GM21825 (cell line): ENCODE measurements around the gene RBM4B.
"Not testable (repeated sequence)": the region's sequence is repeated elsewhere in the genome, so short reads cannot be mapped to it uniquely, and the experiment has no call there.

Experiments used
- ATAC-seq: cut with Tn5 transposase; IDR thresholded peaks from one replicate; pipeline ENCODE4 v1.9.1; 2021; ENCODE audit warnings: mild to moderate bottlenecking, moderate library complexity; ENCODE audit not compliant: unreplicated experiment

The RBM4B gene, protein sequence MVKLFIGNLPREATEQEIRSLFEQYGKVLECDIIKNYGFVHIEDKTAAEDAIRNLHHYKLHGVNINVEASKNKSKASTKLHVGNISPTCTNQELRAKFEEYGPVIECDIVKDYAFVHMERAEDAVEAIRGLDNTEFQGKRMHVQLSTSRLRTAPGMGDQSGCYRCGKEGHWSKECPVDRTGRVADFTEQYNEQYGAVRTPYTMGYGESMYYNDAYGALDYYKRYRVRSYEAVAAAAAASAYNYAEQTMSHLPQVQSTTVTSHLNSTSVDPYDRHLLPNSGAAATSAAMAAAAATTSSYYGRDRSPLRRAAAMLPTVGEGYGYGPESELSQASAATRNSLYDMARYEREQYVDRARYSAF

DNA sequence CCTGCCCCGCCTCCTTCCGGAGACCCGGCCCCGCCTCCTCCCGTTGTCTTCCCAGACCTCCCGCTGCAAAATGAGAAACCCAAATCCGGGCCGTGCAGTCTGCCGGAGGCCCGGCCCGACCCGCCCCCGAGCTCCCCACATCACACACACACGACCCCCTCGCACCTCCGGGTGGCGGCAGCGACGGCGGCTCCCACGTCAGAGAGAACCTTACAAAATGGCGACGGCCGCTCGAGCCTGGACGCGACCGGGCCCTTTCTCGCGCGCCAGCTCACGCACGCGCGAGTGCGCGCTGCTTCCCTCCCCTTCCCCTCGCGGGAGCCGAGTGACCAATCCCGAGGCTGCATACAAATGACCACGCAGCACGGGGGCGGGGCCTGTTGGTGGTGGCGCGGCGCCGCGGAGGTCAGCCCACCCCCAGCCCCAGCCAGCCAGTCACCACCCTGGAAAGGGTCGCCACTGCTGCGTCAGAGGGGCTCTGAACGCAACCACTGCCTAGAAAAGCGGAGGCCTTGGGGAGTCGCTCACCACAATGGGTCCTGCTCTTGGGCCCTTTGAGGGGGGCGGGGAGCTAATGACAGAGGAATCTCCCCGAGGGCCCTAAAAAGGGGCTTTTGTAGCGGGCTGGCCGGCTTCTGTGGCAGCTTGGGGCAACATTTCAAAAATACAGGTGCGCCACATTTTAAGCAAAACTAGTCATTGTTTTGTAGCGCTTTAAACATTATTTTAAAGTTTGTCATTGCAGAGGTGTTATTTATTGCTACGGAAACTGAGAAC lies at the start of gene RBM4B:
Gene RBM4B (minus strand): TSS at position 289 of the 777 bp plus-strand sequence. CDS start 808 bp downstream, outside the sequence.
- ATAC-seq = peak; percentile 83

DNA sequence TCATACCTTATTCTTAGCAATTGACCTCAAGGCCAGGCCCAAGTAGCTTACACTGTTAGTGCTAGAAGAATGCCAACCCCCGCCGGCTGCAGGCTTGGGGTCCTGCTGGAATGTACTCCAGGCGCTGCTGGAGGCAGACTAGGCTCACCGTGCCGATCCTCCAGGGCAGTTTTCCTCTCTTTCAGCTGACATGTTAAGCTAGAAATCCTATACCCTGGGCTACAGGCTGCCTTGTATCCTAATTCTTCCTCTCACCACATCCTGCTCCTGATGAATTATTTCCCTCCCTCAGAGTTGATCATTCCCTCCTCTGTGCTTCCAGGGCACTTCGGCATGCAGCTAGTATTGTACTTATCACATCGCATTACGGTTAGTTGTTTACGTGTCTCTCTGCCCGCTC lies 48.0 kb upstream of the RBM4B start:
- ATAC-seq = no peak

DNA sequence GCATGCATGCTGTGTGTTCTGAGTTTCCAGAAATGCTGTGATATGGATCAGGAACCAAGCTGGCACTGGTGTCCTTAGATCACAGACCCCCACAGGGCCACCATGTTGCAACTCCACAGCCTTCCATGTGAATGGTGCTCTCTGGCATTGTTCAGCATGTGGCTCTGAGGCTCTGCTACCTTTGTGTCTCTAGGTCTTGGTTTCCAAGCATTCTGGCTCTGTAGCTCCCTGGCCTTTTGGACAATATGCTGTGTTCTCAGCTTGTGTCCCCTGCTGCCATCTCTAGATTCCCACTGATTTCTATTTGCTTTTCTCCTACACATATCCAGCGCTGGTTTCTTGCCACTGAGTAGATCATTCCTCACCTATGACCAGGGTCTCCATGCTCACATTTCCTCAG lies 47.4 kb upstream of the RBM4B start:
- ATAC-seq = no peak

DNA sequence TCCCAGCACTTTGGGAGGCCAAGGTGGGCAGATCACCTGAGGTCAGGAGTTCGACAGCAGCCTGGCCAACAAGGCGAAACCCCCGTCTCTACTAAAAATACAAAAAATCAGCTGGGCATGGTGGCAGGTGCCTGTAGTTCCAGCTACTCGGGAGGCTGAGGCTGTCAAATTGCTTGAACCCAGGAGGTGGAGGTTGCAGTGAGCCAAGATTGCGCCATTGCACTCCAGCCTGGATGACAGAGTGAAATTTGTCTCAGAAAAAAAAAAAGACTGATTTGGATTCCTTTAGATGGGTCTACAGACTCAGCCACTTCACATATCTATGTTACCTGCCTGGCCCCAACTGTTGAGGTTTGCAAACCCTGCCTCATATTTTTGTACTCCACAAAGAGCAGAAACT lies 46.5 kb upstream of the RBM4B start:
- not testable (repeated sequence) for ATAC-seq

DNA sequence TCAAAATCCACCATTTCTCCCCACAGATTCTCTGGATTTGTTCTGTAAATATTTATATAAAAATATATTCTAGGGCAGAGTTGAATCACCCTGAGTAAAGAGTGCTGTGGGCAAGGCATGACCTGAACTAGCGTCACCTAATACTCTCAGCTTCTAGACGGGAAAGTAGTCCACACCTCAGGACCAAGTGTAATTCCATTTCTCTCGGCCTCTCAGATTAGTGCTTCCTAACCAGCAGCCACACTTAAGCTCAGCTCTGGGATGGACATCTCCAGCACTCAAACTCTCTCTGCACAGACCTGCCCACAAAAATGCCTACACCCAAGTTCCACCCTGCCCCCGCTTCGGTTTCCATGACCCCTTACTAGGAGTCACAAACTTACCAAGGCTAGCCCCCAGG lies 46.0 kb upstream of the RBM4B start:
- no peak for ATAC-seq

DNA sequence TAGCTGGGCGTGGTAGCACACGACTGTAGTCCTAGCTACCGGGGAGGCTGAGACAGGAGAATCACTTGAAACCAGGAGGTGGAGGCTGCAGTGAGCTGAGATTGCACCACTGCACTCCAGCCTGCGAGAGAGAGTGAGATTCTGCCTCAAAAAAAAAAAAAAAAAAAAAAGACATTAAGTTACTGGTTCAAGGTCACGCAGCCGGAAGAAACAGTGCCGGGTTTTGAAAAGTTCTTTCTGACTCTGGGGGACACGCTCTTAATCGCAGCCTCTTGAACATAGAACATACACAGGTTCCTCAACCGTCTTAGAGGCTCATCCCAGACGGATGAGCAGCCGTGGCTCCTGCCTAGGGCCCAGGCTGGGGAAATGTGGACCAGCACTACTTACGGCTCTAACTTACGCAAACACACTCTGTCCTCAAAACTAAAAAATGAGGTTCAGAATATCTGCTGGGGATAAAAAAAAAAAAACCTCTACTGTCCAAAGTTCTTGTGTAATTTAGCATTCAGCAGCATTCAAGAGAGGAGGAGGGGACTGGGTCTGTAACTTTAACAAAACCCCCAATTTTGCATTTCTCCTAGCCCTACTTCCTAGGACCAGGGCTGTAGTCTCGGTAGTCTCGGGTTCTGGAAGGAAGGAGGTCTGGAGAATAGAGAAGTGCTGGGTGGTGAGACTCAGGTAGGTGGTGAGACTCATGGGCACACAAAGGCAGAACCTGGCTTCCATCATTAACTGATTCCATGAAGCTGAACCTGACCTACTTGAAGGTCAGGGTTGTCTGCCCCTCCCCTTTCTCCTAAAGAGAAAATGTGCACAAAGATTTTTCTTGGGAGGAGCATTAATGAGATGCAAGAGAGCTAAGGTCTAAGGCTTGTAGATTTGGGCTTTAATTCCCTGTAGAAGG lies 45.3 kb upstream of the RBM4B start:
- no peak for ATAC-seq

DNA sequence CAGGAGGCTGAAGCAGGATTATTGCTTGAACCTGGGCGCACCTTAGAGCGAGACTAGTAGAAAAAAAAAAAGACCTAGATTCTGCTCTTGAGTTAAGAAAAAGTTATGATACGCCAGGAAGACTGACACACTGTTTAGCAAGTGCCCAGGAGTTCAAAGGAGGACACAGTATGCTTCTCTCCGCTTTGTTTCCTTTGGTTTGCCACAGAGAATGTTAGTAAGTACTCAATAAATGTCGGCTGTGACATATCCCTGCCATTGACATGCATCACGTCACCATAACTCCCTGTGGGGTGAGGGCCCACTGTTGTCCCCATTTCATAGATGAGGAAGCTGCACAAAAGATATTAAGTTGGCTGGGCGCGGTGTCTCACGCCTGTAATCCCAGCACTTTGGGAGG lies 44.3 kb upstream of the RBM4B start:
- ATAC-seq = no peak

DNA sequence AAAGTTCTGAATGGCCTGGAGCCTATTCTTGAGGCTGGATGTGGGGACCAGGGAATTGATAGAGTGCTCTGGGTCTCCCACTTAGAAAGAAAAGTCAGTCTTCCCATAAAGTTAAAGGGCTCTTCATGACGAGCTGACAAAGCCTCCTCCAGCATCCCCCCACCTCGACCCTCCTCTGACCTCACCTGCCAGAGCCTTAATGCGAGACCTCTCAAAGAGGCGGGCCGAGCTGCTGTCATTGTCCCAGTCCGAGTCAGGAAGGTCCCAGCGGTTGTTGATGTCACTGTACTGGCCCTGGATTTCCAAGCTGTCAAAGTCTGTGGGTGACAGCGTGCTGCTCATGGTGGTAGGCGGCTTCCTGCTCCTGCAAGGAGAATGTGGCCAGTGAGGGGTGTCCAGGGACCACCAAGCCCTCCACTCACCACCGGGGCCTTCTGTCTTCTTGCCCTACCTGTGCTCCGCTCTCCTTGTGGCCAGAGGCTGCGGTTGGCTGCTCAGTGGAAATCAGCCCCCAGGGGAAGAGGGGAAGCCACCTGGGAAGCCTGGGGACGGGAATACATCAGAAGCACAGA lies 43.3 kb upstream of the RBM4B start:
- ATAC-seq = no peak

DNA sequence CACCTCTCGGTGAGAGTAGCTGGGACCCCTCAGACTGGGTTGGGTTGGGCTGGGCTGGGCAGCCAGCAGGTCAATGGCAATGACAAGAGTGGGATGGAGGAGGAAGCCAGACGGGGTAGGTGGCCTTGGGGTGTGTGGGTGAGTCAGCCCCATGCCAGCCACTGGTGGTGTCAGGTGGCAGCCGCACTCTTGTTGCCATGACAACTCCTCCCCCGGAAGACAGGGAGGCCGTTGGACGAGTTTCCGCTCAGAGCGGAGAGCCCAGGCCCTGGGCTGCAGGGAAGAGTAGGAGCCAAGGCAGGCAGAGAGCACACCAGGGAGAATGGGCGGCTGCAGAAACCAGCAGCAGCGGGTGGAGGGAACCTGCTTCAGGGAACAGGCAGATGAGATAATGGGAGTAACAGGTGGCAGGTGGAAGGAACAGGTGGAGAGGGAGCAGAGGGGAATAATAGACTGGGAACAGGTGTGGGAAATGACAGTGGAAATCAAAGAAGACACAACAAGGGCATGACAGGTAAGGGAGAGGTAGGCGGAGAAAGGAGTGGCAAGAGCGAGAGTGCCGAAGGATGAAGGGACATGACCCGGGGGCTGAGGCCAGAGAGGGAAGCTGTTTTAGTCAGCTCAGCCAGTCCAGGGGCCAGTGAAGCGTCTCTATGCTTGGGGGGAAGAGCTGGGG lies 42.7 kb upstream of the RBM4B start:
- ATAC-seq = no peak

DNA sequence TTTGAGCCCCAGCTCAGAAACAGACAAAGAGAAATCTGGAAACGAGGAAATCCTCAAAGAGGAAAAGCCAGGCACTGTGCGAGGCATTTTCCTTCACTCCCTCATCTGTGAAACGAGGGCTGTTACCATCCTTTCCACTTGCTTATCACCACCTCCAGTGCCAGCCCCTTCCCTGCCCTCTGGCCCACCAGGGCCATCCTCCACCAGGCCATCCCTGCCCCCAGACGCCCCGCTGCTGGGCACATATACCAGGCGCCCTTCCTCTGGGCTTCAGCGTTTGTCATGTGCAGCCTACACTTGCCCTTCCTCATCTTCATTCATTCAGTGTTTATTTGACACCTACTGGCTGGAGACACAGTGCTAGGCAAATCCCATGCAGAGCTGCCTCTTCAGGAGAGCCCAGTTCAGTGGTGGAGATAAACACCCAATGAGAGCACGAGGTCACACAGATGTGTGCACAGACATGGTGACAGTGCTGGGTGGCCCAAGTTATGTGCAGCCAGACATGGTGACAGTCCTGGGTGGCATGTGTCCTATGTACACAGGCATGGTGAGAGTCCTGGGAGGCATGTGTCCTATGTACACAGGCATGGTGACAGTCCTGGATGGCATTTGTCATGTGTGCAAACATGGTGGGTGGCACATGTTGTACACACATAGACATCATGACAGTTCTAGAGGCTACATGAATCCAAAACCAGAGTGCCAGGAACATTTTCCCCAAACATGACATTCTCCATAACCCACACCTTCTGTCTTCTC lies 41.6 kb upstream of the RBM4B start:
- no peak for ATAC-seq

DNA sequence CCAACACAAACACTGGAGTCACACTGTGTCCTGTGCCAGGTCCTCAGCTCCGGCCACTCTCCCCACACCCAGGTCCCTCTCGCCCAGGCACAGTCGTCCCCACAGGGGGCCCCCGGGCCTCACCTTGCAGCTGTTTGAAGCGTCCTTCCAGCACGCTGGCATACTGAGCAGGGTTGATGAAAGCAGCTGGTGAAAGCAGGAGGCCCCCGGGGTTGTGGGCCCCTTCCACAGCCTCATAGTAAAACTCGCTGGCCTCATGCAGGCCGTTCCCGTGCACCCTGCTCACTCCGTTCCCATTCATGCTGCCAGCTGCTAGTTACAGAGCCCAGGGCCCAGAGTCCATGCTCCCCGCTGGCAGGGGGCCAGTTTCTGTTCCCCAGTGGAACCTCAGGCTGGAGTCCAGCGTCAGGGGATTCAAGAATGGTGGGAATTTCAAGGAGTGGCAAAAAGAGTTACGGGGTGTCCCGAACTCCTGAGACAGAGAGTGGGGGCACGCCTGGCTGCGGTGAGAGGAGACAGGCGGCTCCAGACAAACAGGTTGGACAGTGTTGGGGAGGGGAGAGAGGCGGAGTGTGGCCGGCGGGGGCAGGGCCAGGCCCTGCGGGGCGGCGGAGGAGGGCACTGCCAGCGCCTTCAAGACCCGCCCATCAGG lies 40.8 kb upstream of the RBM4B start:
- ATAC-seq = no peak

DNA sequence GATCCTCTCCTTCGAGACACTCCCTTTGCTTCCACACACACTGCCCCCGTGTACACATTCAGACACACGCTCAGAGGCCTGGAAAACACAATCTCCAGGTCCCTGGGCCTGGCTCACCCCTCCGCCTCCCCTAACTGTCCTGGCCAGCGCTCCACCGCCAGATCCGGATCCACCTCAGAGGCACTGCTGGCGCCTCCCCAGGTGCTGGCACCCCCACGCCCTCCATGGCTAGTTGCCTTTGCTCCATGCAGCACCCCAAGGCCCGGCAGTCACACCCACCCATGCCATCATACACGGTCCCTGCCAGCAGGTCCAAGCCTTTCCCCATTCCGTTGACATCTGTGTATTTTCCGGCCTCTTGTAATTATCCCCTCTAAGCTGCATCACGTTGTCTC lies 40.2 kb upstream of the RBM4B start:
- ATAC-seq = no peak

DNA sequence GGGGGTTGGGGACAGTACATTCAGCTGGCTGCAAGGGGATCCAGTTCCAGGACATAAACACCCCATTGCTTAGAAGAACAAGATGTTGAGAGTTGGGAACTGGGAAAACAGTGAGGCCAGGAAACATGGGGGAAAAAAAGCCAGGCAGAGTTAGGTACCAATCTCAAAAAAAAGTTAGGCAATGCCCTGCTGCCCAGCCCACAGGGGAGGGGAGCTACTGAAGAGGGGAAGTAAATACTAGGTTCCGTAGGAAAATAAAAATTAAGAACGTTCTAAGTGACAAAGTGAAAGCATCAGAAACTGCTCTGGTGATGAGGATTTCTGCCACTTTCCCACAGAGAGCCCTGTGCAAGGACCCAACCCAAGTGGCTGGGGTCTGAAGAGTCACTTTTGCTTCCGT lies 39.3 kb upstream of the RBM4B start:
- ATAC-seq = no peak

DNA sequence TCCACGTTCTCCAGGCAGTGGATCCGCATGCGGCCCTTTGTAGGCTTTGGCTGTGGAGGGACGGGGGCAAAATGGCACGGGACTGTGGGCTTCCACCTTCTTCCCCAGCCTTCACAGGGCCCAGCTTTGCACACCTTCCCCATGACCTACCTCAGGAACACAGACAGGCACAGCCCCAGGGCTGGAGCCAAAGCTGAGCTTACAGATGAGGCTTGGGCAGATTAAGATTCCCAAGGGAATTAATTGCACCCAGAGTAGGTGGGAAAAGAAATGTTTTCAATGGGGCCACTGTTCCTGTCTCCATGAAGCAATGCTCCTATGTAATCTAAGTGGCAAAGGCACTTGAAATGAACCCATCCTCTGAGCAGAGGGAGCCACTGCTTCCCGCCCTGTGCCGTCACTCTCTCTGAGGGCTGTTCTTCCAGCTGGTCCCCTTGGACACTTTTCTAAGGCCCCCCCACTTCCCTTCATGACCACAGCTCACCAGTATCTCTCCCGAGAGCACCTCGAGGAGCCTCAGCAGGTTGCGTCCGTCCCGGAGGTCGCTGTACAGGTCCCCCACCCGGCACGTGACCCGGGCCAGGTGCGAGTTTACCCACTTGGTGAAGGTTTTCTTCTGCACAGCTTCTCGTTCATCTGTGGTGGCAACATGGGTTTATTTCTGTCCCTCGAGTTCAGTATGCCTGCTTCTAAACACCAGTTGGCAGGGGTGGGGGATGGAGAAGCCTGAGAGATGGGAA lies 37.8 kb upstream of the RBM4B start:
- no peak for ATAC-seq

DNA sequence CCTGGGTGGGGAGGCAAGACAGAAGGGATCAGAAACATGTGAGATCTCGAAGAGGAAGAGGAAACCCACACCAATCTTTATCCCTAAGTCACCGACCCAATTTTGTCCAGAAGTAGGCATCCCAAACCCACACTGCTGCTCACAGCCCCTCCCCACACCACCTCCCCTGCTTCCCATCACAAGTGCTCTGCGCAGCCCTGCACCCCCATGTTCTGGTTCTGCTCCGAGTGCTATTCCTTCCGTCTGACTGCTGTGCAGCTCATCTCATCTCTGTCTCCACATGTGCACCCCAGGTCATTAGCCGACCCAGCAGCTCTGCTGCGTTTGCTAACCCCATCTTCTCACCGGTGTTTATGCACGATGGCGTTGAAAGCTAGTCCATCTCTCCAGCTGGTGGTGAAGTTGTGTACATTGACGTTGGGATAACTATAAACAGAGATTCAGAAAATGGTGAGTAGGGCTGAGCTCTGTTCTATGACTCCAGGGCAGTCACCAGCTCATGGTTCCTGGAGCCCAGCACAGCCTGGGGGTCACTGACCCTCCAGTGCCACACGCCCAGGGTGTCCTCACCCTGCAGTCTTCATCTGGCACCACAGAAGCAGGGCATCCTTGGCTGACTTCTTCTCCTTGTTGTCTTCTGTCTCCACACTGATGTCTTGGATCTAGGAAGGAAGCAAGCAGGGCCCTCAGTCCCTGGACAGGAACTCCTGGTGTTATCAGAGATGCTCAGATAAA lies 36.2 kb upstream of the RBM4B start:
- ATAC-seq = no peak

DNA sequence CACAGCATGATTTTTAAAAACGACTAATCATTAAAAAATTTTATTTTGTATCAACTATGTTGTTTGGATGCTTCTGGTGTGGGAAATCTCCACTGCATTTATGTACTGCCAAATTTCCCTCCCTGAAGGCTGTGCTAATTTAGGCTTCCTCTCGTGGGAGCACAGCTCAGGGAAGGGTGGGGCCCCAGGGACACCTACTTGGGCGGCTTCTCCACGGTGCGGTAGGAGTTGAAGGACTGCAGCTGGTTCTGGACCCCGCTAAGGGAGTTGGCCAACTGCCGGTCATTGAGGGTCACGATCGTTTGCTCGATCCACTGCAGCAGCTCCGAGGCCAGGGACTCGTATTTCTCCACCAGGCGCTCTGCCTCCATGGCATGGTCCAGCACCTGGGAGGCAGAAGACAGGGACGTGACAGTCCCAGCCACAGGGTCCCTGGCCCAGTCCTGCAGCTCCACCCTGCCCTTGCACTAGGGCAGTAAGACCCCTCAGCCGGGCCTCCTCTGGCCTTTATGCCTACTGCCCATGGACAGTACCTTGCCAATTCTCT lies 32.8 kb upstream of the RBM4B start:
- ATAC-seq = no peak

DNA sequence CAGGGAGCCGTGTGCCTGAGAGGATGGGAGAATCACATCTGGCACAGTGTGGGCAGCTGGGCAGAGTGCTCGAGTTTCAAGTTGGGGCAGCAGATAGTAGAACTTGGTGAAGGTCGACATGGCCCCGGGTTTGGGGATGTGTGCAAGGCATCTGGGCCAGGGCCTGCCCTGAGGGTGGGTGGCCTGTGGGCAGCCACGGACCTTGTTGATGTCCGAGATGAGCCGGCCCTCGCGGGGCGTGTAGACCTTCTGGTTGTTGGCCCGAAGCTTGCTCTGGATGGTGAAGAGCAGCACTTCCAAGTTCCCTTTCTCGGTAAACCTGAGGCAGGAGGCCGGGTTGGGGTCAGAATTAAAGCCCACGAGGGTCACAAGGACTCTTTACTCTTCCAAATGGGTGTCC lies 31.0 kb upstream of the RBM4B start:
- no peak for ATAC-seq

DNA sequence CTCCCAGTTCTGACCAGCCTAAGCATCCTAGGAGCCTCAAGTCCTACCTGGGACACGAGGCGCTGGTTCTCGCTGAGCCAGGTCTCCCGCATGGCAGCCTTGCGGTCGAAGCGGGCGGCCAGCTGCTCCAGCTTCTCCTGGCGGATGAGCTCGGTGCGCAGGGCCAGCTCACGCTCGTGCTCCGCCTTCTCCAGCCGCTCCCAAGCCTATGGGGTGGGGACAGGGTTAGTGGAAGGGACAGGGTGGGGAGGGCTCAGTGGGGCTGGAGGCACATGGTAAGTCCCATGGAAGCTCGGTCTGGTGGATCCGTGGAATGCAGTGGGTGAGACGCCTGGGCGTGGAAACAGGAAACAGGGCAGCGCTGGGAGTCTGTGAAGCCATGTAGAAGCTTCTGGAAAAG lies 30.4 kb upstream of the RBM4B start:
- no peak for ATAC-seq
